HG03108 (cell line): Measurements from ENCODE around the gene TMEM95.
A peak's percentile ranks its signal among the peaks of the same experiment; 100 is the strongest.
"Not testable (repeated sequence)": the region's sequence is repeated elsewhere in the genome, so short reads cannot be mapped to it uniquely, and the experiment has no call there.

Experiments used
- ATAC-seq: cut with Tn5 transposase; IDR thresholded peaks from one replicate; pipeline ENCODE4 v1.9.1; 2021; ENCODE audit warnings: moderate library complexity; ENCODE audit not compliant: unreplicated experiment

Gene TMEM95

DNA sequence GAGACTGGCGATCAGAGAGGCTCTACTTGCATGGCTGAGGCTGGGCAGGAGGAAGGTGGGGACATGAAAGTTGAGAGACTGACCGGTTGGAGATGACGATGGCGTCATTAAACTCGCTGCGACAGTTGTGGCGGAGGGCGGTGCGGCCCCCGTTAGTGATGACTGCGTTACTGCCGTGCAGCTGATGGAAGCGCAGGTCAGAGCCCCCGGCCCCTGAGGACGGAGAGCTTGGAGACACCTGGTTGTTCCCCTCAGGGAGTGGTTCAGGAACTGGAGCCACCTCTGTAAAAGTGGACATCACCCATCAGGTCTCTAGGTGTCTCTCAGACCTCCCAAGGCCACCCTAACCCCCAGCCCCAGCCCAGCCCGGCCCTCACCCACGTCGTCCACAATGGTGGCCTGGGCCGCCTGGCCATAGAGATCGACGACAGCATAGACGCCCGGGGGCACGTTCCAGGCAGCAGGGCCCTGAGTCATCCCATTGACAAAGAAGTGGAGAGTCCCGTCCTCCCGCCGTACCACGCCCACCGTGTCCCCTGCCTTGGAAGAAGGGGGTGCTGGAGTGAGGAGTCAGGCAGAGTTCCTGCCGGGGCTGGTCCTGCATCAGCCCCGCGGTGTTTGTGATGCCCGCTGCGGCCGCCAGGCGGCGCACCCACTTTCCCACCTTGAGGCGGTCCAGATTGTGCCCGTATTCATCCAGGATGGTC, 31.1 kb upstream of the TMEM95 start:
- no peak for ATAC-seq

DNA sequence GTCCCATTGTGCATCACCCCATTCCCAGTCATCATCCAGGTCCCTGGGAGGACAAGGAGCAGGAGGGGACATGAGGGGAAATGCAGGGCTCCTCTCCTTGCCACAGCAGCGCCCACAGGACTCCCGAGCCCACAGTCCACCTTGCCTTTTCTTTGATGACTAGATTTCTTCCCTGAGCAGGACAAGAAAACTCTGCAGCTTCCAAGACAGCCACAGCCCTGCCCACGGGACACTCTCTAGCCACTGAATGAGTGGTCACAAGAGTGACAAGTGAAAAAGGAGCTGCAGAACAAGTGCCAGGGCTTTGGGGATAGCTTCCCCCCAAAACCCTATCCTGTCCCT, 30.5 kb upstream of the TMEM95 start:
- ATAC-seq = no peak

DNA sequence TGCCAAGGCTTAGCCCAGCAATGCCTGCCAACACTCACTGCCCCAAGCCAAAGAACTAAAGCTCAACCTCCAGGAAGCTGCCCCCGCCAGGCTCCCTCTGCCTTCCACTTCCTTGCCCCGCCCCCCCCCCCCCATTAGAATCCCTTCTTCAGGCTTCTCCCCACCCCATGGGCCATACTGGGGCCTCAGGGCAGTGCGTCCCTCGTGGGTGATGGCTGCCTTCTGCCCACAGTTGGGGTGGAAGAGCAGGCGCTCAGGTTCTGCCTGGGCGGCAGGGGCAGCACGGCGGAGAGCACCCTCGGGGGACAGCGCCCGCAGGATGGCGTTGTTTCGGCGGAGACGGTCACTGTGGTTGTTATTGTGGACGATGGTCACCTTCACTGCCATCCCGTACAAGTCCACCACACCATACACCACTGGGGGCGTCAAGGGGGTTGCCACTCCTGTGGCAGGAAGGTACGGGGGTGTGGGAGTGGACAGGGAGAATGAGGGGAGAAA, 29.9 kb upstream of the TMEM95 start:
- no peak for ATAC-seq

DNA sequence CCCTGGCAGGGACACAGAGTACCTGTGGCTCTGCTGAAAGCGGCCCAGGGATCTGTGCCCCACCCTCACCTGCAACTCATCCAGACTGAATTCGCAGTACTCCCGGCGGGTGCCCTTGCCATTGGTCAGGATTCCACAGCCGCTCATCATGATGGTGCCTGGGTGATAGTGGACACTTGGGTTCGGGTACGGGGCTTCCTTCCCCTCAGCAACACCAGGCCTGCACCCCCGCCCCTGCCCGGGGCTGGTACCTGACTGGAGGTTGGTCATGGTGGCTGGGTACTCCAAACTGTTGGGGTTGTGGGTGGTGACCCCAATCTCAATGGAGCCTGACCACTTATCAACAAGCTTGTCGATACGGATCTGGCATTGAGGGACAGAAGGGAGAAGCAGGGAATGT, 28.8 kb upstream of the TMEM95 start:
- no peak for ATAC-seq

DNA sequence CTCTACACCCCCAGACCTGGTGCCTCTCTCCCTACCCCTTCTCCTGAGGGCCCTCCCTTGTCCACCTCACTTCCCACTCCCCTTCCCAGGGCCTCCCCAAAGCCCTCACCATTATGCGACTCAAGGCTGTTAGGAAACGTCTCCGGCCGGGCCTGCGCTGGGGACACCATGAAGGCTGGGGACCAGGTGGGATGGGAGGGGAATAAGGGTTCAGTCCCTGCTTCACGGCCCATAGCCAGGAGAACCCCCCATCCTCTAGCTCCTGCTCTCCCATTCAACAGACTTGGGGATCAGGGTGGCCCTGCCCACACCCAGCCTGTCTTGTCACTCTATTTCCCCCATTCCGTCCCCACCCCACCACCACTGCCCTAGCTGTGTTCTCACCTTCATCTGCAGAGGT, 27.9 kb upstream of the TMEM95 start:
- ATAC-seq = no peak

DNA sequence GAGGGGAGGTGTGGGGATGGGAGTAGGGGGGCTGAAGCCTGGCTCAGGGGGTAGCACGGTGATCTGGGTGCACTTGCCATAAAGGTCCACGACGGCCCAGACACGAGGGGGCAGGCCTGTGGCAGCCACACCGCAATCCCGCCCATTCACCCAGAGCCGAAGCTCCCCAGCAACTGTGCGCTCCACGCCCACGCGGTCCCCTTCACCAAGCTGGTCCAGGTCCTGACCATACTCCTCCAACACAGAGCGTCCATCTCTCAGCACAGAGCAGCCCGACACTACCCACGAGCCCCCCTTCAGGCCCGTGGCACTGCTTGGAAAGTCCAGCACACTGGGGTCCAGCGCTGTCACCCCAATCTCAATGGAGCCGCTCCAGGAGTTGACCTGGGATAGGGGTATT, 27.5 kb upstream of the TMEM95 start:
- no peak for ATAC-seq

DNA sequence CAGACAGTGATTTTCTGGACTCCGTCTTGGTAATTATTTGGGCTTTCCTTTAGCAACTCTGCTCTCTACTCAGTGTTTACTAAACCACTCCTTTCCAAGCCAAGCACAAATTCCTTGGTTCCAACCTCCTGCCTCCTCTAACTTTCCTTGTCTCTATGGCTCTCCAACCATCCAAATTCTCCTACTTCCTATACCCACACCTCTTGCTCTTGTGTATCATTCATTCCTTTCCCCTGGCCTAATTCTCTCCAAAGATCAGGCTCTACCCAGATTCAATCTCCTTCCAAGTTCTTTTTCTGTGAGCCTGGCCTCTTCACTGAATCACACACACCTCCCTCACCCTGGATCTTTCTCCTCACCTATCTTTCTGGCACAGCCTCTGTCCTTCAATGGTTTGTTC, 26.9 kb upstream of the TMEM95 start:
- ATAC-seq = no peak

DNA sequence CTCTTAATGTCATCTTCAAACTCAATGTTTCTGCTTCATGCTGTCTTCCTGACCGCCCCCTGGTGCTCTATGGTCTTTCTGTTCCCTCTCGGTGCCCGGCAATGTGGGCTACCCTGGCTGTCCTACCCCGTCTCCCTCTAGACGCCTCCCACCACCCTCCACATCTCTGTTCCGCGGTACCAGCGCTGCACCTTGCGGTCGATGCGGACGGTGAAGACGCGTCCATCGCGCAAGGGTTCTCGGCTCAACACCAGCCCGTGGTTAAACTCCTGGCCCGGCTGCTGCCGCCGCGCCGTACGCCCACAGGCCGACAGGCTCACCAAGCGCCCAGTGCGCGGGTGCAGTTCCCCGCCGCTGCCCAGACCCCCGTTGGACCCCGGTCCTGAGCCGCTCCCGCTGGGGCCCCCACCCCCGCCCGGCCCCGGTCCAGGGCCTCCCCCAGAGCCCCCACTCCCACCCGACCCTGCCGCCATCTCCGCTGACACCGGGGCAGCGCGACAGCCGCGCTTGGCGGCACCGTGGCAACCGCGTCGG, 26.0 kb upstream of the TMEM95 start, which contains the start of gene NEURL4:
NEURL4 (minus strand) TSS at position 496 of the 534 bp plus-strand sequence; CDS start at position 473, 23 bp downstream.
- ATAC-seq = peak; percentile 1

DNA sequence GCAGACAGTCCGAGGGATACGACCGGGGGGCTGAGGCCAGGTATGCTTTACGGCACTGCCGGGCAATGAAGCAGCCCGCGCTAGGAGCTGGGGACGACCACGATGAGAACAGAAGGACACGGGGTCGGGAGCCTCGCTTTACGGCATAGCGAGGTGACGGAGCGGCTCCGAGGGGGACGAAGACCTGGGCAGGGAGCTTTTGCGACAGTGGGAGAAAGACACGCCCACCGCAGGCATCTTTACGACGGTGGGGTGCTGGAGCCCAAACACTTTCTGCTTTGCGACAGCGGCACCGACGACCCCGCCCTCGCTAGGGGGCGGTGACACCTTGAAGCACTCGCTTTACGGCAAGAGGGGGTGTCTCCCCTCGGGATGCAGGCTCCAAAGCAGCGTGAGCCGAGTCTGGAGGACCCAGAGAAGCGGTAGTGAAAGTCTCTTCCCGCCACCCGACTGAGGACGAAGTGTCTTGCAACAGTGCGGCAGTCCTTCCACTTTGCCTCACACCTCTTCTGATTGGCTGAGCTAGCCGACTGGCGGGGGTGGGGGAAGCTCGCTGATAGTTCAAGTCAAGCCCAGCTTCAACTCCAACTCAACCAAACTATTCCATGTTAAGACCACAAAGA, 25.5 kb upstream of the TMEM95 start:
- ATAC-seq = peak; percentile 55

DNA sequence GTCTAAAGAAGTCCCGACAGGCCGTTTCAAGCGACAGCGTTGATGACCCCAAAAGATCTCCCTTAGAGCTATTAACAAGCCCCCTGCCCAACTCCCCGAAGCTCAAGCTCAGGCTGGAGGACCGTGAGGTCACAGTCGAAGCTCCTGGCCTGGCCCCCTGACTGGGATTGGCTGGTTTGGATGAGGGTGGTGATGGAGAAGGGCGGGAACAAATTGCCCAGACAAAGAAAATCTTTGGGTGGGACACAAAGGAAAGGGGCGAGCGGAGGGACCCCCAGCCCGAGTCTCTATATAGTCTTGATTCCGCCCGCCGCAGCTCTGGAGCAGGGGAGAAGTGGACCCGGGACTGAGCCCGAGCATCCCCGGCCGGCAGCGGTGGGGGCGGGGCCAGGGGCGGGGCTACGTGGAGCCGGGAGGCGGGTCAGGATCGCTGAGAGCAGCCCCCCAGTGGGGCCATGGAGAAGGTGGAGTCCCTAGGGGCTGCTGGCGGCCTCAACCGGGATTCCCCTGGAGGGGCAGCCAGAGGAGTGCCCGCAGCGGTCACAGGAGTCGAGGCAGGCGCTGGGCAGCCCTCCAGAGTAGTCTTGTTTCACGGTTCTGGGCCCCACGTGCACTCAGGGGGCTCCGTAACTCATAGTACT, 24.8 kb upstream of the TMEM95 start:
- ATAC-seq = peak; percentile 36

DNA sequence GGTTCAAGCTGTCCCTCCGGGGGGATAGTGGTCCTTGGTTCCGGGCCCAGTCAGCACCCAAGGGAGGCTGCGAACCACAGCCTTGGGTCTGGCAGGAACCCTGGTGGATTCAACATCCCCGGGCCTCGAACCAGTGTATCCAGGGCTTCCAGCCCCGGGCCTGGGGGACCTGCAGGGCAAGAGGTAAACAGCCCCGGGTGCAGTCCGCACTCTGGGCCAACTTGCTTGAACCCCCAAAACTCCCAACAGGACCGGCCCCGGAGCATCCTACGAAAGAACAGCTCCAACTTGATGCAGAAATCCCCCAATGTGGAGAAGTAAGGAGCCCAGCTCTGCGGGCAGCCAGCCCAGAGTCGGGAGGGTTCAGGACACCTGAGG, 24.3 kb upstream of the TMEM95 start:
- ATAC-seq = no peak

DNA sequence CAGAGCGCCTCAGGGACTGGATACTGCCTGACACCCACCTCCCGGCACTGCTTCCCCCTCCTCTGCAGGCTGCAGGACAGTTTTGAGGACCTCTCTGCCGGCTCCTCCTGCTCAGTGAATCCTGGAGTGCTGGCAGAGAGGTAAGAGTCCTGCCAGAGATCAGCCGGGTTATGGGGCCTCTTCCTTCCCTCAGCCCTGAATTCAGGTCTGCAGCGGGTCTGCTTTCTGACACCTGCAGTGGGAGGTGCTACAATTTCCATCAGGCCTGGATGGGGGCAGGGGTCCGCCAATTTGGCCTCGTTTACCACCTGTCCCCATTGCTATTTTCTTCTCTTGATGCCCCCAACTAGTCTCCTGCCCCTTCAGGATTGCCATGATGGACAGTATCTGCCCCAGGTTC, 22.8 kb upstream of the TMEM95 start:
- no peak for ATAC-seq

DNA sequence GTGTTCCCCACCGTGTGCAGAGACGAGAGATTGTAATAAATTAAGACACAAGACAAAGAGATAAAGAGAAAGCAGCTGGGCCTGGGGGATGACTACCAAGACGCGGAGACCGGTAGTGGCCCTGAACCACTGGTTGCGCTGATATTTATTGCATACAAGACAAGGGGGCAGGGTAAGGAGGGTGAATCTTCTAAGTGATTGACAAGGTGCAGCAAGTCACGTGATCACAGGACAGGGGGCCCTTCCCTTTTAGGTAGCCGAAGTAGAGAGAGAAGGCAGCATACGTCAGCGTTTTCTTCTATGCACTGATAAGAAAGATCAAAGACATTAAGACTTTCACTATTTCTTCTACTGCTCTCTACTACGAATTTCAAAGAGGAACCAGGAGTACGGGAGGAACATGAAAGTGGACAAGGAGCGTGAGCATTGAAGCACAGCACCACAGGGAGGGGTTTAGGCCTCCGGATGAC, 22.3 kb upstream of the TMEM95 start:
- not testable (repeated sequence) for ATAC-seq

DNA sequence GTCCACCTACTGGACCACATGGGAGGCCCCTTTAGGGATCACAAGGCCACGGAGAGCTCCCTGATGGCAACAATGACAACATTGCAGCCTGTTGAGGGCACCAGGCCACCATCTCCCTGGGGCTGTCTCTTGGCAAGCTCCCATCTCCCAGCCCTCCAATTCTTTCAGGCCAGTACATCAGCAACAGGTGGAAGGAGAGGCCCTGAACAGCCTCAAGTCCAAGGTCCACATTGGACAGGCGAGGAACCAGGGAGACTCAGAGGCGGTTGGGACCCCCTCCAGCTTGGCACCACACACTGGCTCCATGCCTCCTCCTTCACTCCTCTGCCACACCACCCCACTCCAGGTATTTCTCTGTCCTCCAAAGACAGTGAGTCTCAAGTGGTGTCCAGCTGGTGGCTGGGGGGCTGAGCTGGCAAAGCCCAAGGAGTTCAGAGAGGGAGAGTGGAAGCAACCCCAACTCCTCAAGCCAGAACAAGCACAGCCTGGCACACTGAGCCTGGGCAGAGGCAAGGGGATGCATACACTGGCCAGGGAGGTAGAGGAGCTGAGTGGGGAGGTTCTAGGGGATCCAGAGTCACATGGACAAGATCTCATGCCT, 19.9 kb upstream of the TMEM95 start:
- no peak for ATAC-seq

DNA sequence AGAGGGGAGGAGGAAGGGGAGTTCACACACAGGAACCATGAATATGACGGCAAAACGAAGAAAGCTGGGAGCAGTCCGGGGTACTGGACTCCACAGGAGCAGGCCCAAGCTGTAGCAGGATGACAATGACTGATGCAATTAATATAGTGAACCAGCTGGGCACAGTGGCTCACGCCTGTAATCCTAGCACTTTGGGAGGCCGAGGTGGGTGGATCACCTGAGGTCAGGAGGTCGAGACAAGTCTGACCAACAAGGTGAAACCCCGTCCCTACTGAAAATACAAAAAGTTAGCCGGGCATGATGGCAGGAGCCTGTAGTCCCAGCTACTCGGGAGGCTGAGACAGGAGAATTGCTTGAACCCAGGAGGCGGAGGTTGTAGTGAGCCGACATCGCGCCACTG, 19.2 kb upstream of the TMEM95 start:
- ATAC-seq = not testable (repeated sequence)

DNA sequence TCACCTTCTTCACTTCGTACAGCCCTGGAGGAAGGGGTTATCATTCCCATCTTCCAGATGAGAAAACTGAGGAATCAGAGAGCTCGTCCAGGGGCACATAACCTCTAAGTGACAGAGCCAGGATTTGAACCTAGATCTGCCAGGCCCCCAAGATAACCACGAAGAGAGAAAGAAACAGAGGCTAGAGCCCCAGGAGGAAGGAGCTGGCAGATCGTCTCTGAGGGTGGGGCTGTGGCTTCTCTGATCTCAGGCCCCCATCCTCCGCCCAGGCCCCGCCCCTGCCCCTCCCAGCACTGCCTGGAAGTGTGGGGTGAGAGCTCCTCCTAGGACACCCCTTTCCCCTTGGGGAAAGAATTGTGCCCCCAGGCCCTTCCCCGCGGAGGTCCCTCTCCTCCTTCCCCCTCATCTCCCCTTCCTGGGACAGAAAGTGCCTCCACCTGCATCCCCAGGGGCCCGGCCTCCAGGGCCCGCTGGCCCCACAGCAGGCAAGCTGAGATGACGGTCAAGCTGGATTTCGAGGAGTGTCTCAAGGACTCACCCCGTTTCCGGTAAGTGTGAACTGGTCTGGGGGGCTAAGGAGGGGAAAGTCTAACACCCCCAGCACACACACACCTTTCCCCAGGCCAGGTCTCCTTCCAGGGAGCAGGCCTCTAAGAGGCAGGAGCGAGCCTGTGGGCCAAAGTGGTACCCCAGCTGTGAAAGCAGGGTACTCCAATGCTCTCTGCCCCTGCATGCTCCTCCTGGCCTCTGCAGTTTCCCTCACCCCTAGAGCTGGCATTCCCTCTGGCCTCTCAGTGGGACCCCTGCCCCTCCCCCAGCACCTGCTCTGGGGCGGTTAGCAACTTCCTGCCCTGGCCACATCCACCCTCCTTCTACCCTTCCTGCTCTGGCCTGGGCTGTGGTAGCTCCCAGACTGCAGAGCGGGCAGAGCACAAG, 18.4 kb upstream of the TMEM95 start, which contains the start of gene ACAP1:
ACAP1 (plus strand) TSS at position 290 of the 936 bp plus-strand sequence; CDS start at position 496, 206 bp downstream.
- peak; percentile 62 for ATAC-seq

DNA sequence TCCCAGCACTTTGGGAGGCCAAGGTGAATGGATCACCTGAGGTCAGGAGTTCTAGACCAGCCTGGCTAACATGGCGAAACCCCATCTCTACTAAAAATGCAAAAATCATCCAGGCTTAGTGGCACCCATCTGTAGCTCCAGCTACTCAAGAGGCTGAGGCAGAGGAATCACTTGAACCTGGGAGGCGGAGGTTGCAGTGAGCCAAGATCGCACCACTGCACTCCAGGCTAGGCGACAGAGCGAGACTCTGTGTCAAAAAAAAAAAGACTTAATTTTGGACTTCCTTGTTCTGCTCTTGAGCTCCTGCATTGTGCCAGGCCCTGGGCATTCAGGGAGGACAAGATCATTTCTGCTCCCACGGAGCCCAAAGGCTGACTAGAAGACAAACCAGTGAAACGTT, 17.4 kb upstream of the TMEM95 start:
- ATAC-seq = not testable (repeated sequence)

DNA sequence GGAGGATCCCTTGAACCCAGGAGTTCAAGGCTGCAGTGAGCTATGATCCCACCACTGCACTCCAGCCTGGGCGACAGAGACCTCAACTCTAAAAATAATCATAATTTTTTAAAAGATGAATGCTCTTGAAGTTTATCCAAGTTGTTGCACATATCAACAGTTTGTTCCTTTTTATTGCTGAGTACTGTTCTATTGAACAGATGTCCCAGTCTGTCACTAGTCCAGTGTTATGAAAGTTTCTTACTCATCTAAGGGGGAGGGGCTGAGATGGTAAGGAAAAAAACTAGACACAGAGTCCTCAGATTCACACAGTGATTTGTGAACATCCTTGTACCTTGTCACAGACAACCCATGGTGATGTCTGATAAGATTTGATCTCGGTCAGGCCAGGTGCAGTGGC, 14.8 kb upstream of the TMEM95 start:
- ATAC-seq = no peak

DNA sequence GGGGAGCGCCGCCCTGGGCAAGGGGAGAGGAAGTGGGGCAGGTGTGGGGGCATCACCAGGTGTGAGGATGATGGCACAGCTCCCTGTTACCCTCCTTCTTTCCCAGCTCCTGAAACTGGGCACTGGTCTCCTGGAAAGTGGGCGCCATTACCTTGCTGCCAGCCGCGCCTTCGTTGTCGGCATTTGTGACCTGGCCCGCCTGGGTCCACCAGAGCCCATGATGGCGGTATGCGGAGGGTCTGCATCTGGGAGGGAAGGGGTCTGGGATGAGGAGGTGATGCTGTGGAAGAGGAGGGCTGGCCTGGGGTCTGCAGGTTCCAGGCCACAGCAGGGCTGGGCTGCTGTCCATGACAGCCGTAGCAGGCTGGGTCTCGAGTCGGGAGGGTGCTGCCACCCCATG, 13.1 kb upstream of the TMEM95 start:
- no peak for ATAC-seq

DNA sequence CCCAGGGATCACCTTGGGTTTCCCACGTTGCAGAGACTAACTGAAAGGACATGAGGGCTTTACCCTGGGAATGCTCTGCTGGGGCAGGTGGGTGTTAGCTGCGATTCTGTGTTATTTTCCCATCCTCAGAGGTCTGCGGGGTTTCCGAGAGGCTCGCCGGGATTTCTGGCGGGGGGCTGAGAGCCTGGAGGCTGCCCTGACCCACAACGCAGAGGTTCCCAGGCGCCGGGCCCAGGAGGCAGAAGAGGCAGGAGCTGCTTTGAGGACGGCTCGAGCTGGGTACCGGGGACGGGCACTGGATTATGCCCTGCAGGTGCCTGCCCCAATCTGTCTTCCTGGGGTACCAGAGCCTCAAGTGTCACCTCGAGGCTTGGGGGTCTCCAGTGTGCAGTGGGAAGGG, 11.7 kb upstream of the TMEM95 start:
- ATAC-seq = no peak
